ENCODE data around the gene ZNF33B.
"Not testable (repeated sequence)": the region's sequence is repeated elsewhere in the genome, so short reads cannot be mapped to it uniquely, and the experiment has no call there.

ZNF33B gene

GRCh38 chr10:42638055-42638820, at the start of gene ZNF33B:
Gene ZNF33B, minus strand, starts transcription at chr10:42638570. Its CDS starts 1,642 bp downstream, at chr10:42636928.
- DNase-seq (ENCODE audit: low read depth): peak; percentile 91

- no peak for DNase-seq (ENCODE audit: low read depth)
These were observed 46.1 kb upstream of the ZNF33B start for GRCh38 chr10:42684517-42684916.

- DNase-seq (ENCODE audit: low read depth): no peak
These were observed 41.9 kb upstream of the ZNF33B start for GRCh38 chr10:42680267-42680666.

GRCh38 chr10:42665181-42665979, 27.0 kb upstream of the ZNF33B start:
- not testable (repeated sequence) for DNase-seq (ENCODE audit: low read depth)

- no peak for DNase-seq (ENCODE audit: low read depth)
These were observed 16.0 kb upstream of the ZNF33B start for GRCh38 chr10:42654419-42654818.

- DNase-seq (ENCODE audit: low read depth): no peak
These were observed 14.5 kb upstream of the ZNF33B start for GRCh38 chr10:42652858-42653257.

GRCh38 chr10:42650374-42650773, 12.0 kb upstream of the ZNF33B start:
- DNase-seq (ENCODE audit: low read depth): no peak

- no peak for DNase-seq (ENCODE audit: low read depth)
These were observed 10.1 kb upstream of the ZNF33B start for GRCh38 chr10:42648512-42648911.

GRCh38 chr10:42646687-42647640, 8.6 kb upstream of the ZNF33B start:
- no peak for DNase-seq (ENCODE audit: low read depth)

- DNase-seq (ENCODE audit: low read depth): no peak
These were observed 7.8 kb upstream of the ZNF33B start for GRCh38 chr10:42646214-42646613.

- DNase-seq (ENCODE audit: low read depth): no peak
These were observed 7.1 kb upstream of the ZNF33B start for GRCh38 chr10:42645516-42645915.

GRCh38 chr10:42645103-42645502, 6.7 kb upstream of the ZNF33B start:
- peak; percentile 15 for DNase-seq (ENCODE audit: low read depth)

GRCh38 chr10:42640610-42641229, 2.4 kb upstream of the ZNF33B start:
- no peak for DNase-seq (ENCODE audit: low read depth)

- DNase-seq (ENCODE audit: low read depth): no peak
These were observed 476 bp upstream of the ZNF33B start for GRCh38 chr10:42638821-42639270.

- no peak for DNase-seq (ENCODE audit: low read depth)
These were observed 719 bp downstream of the ZNF33B start for GRCh38 chr10:42637648-42638054.

GRCh38 chr10:42637142-42637541, 1.2 kb downstream of the ZNF33B start:
- no peak for DNase-seq (ENCODE audit: low read depth)

GRCh38 chr10:42635098-42635497, 3.3 kb downstream of the ZNF33B start:
- DNase-seq (ENCODE audit: low read depth): no peak

- no peak for DNase-seq (ENCODE audit: low read depth)
These were observed 5.8 kb downstream of the ZNF33B start for GRCh38 chr10:42632564-42632963.

GRCh38 chr10:42630537-42631134, 7.7 kb downstream of the ZNF33B start:
- no peak for DNase-seq (ENCODE audit: low read depth)

GRCh38 chr10:42623929-42624328, 14.4 kb downstream of the ZNF33B start:
- no peak for DNase-seq (ENCODE audit: low read depth)

- no peak for DNase-seq (ENCODE audit: low read depth)
These were observed 19.9 kb downstream of the ZNF33B start for GRCh38 chr10:42618424-42618823.

Data from amniotic epithelial cell (primary cell).